Measurements from ENCODE around the gene WNK2.
"Not testable (repeated sequence)": the region's sequence is repeated elsewhere in the genome, so short reads cannot be mapped to it uniquely, and the experiment has no call there.

Gene WNK2

GRCh38 chr9:93308158-93308602 is 124.2 kb downstream of the WNK2 start:
- DNase-seq (ENCODE audit: low read depth) = no peak

GRCh38 chr9:93308676-93309075 is 124.7 kb downstream of the WNK2 start:
- DNase-seq (ENCODE audit: low read depth) = no peak

- DNase-seq (ENCODE audit: low read depth) = no peak
These were observed 126.0 kb downstream of the WNK2 start for GRCh38 chr9:93309889-93310425.

GRCh38 chr9:93315118-93315517 is 131.2 kb downstream of the WNK2 start:
- DNase-seq (ENCODE audit: low read depth) = no peak

- DNase-seq (ENCODE audit: low read depth) = no peak
These were observed 132.0 kb downstream of the WNK2 start for GRCh38 chr9:93315960-93316359.

GRCh38 chr9:93316726-93317494 is 133.0 kb downstream of the WNK2 start:
- no peak for DNase-seq (ENCODE audit: low read depth)

- DNase-seq (ENCODE audit: low read depth) = no peak
These were observed 133.7 kb downstream of the WNK2 start for GRCh38 chr9:93317495-93318094.

GRCh38 chr9:93318480-93318879 is 134.5 kb downstream of the WNK2 start:
- no peak for DNase-seq (ENCODE audit: low read depth)

- DNase-seq (ENCODE audit: low read depth) = no peak
These were observed 135.5 kb downstream of the WNK2 start for GRCh38 chr9:93319301-93319991.

GRCh38 chr9:93319992-93320500 is 136.1 kb downstream of the WNK2 start:
- DNase-seq (ENCODE audit: low read depth) = no peak

GRCh38 chr9:93320591-93321219 is 136.8 kb downstream of the WNK2 start:
- DNase-seq (ENCODE audit: low read depth) = no peak

GRCh38 chr9:93321220-93321610 is 137.3 kb downstream of the WNK2 start:
- DNase-seq (ENCODE audit: low read depth) = no peak

- not testable (repeated sequence) for DNase-seq (ENCODE audit: low read depth)
These were observed 139.6 kb downstream of the WNK2 start for GRCh38 chr9:93323446-93323954.

GRCh38 chr9:93324191-93324834 is 140.4 kb downstream of the WNK2 start:
- no peak for DNase-seq (ENCODE audit: low read depth)

GRCh38 chr9:93325307-93326035 is 141.5 kb downstream of the WNK2 start:
- no peak for DNase-seq (ENCODE audit: low read depth)

GRCh38 chr9:93326056-93326455 is 142.1 kb downstream of the WNK2 start:
- DNase-seq (ENCODE audit: low read depth) = no peak

- DNase-seq (ENCODE audit: low read depth) = no peak
These were observed 142.7 kb downstream of the WNK2 start for GRCh38 chr9:93326654-93327053.

- DNase-seq (ENCODE audit: low read depth) = no peak
These were observed 145.8 kb downstream of the WNK2 start for GRCh38 chr9:93329629-93330280.

- no peak for DNase-seq (ENCODE audit: low read depth)
These were observed 148.4 kb downstream of the WNK2 start for GRCh38 chr9:93332317-93332716.

- no peak for DNase-seq (ENCODE audit: low read depth)
These were observed 152.8 kb downstream of the WNK2 start for GRCh38 chr9:93336720-93337119.

All from activated gamma-delta T cell treated with anti-CD3 and anti-CD28 coated beads, Interleukin-2, amount 50 U/mL, for 16 hours (primary cell).